Right lobe of liver (tissue), 6 donors: ENCODE data around the gene STAT6. TPM values are rescaled to one million over a fixed set of nuclear protein-coding genes. Genes with fewer than 3 reads are reported as not detected.
A peak's percentile ranks its signal among the peaks of the same experiment; 100 is the strongest.

Experiments used
- ATAC-seq, 4 donors: fragments of 200-7000 bp; cut with Tn5 transposase; one replicate each; pipeline ENCODE4 v1.9.1; 2020; ENCODE audit warnings: mild to moderate bottlenecking in 4 of 4, moderate library complexity in 4 of 4
- DNase-seq, 3 donors: peaks; one replicate each; pipeline ENCODE4 v3.0.0-alpha.2; 2020
- H3K27ac ChIP-seq, 3 donors: fragments of 200-600 bp; one replicate each; pipeline ENCODE4 v1.8.0; 2022
- H3K27me3 ChIP-seq, 2 donors: fragments of 200-600 bp; one replicate each; pipeline ENCODE4 v1.8.0; 2022
- H3K36me3 ChIP-seq, 4 donors: fragments of 200-600 bp; sonication (generic) in 1 of 4; one replicate each; pipeline versions ENCODE4 v1.5.1 to v1.8.0; 2017 to 2022; ENCODE audit warnings: control low read depth in 1 of 4
- H3K4me1 ChIP-seq, 4 donors: fragments of 200-600 bp; sonication (generic) in 1 of 4; one replicate each; pipeline versions ENCODE4 v1.5.1 to v1.8.0; 2017 to 2022; ENCODE audit warnings: control low read depth in 1 of 4
- H3K4me3 ChIP-seq, 3 donors: fragments of 200-600 bp; one replicate each; pipeline ENCODE4 v1.8.0; 2022
- H3K9me3 ChIP-seq, 4 donors: fragments of 200-600 bp; sonication (generic) in 1 of 4; one replicate each; pipeline versions ENCODE4 v1.5.1 to v1.8.0; 2017 to 2022; ENCODE audit warnings: control low read depth in 1 of 4
- CTCF ChIP-seq, 4 donors: fragments of 200-600 bp in 3 of 4; fragments of 450-650 bp in 1 of 4; IDR thresholded peaks; one replicate each; pipeline versions ENCODE4 v1.5.1 to v1.8.0; 2016 to 2022; ENCODE audit warnings: antibody characterized with exemption in 4 of 4, mild to moderate bottlenecking in 2 of 4
- POLR2A ChIP-seq: fragments of 450-650 bp; IDR thresholded peaks from one replicate; pipeline ENCODE4 v1.6.1; 2017; ENCODE audit warnings: antibody characterized with exemption, mild to moderate bottlenecking
- WGBS: methylation state at CpG from one replicate; pipeline ENCODE4 v1.1.6; 2018; ENCODE audit warnings: low coverage, low lambda C conversion rate; ENCODE audit not compliant: insufficient coverage; ENCODE audit errors: missing lambda C conversion rate; 5-methylcytosine and 5-hydroxymethylcytosine counted together
- intact Hi-C, 2 donors: fragments of 100-400 bp; cut with DNase I; formaldehyde crosslinking; loops; one replicate each; pipeline versions ENCODE4 v1.11.2 to v1.14.1; 2022
- total RNA-seq, 6 experiments: library from RNA; depleted of rRNA in 2 of 6; stranded (reverse); fragments of >200 nt in 2 of 6; fragmentation: NEBNext Ultra II Directional in 3 of 6; extraction: Animal tissue kit (Norgen Biotek cat#: 25700) in 3 of 6; gene quantifications; one replicate each; pipeline versions ENCODE4 v1.1.0 to v1.2.4, GENCODE V29; 2016 to 2023
- donor health status: DM: no; HTN: yes; CAD: no.
- donor health status: DM: no; HTN: no; CAD: no.
- donor health status: DM: no; HTN: no; CAD: no.
- donor health status: DM: no; HTN: yes; CAD: no.
- donor health status: DM: no; HTN: yes; CAD: no.

The STAT6 gene
- total RNA-seq, 6 experiments from 2014 or later, result 61.8 to 108 (median 94.7) TPM

DNA sequence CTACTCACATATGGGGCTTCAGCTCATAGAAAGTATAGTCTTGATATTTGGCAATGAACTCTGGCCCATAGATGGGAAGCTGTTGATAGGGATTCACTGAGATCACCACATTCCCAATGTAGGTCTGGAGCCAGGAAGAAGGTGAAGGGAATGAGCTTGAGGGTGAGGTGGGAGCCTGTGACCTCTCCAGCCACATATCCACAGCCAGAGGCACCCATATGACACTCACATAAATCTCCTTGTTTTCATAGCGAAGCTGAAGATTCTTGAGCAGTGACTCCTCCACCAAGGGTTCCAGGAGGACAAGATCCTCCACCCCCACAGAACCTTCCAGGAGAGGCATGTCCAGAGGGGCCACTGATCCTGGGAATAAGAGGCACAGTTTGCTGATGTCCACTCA, 63.2 kb downstream of the STAT6 start:
- no peak for ATAC-seq
- no peaks in the 10 kb centered on the region for H3K4me1 ChIP-seq
- H3K9me3 ChIP-seq, result no peaks in the 10 kb centered on the region
- H3K4me3 ChIP-seq, result no peak overlapping the region
- no peaks in the 10 kb centered on the region for H3K36me3 ChIP-seq
- DNase-seq, result no peak
- no peak overlapping the region for H3K27ac ChIP-seq
- no peak for TF ChIP-seq CTCF (IDR thresholded peaks at IDR 0.05)
- no peak for TF ChIP-seq POLR2A
- intact Hi-C loops, result no loop called here
- H3K27me3 ChIP-seq, result no peaks in the 10 kb centered on the region
- no CpG with 5 or more reads among the region's 1 CpG for WGBS

- H3K27me3 ChIP-seq, result no peaks in the 10 kb centered on the region
- ATAC-seq (peak; percentile 18 to 60 (median 41)), DNase-seq (no peak)
- H3K4me3 ChIP-seq, result no peak overlapping the region
- intact Hi-C loops, result no loop called here
- no peaks in the 10 kb centered on the region for H3K4me1 ChIP-seq
- 48% methylated on average over 3 of the region's 10 CpGs for WGBS
- TF ChIP-seq POLR2A, result no peak
- TF ChIP-seq CTCF (IDR thresholded peaks at IDR 0.05), result no peak
- H3K27ac ChIP-seq, result no peak overlapping the region
- no peaks in the 10 kb centered on the region for H3K36me3 ChIP-seq
- no peaks in the 10 kb centered on the region for H3K9me3 ChIP-seq
These were observed 63.9 kb downstream of the STAT6 start for GRCh38 chr12:57046947-57047890.

GRCh38 chr12:57046086-57046791, 64.9 kb downstream of the STAT6 start:
- Histone ChIP-seq H3K4me3 (no peak overlapping the region), H3K36me3 (no peaks in the 10 kb centered on the region), H3K27ac (no peak overlapping the region), H3K4me1 (no peaks in the 10 kb centered on the region), H3K9me3 (no peaks in the 10 kb centered on the region), H3K27me3 (no peaks in the 10 kb centered on the region)
- TF ChIP-seq CTCF (IDR thresholded peaks at IDR 0.05) (no peak), POLR2A (no peak)
- intact Hi-C loops, result no loop called here
- 50% methylated on average over 5 of the region's 6 CpGs for WGBS
- ATAC-seq (peak in 2 of 4 donors; percentile 23 to 27), DNase-seq (no peak)

Other genes starting within 250 kb of the STAT6 start
- gene SDR9C7, start 177.0 kb downstream of the STAT6 start, total RNA-seq, result not detected
- 100 to 1,000 TPM in 4 of 6 experiments, 10 to 100 TPM in 2; 84.6 to 481 (median 147) TPM for gene RDH16, start 153.8 kb downstream of the STAT6 start, total RNA-seq
- gene ZBTB39, start 104.8 kb downstream of the STAT6 start, total RNA-seq, result 1 to 10 TPM; 1.8 to 3.7 (median 3.3) TPM
- gene TAC3, start 94.8 kb downstream of the STAT6 start, total RNA-seq, result not detected
- 1 to 10 TPM in 1 of 6 experiments, under 1 TPM in 4, not detected in 1; 0.27 to 1.9 (median 0.68) TPM for gene MYO1A, start 61.2 kb downstream of the STAT6 start, total RNA-seq
- 1 to 10 TPM; 3.8 to 6.2 (median 4.8) TPM for gene NEMP1, start 32.6 kb downstream of the STAT6 start, total RNA-seq
- gene NAB2, start 22.2 kb downstream of the STAT6 start, total RNA-seq, result 10 to 100 TPM in 2 of 6 experiments, 1 to 10 TPM in 4; 6.1 to 13.1 (median 8.9) TPM
- gene LRP1, start 17.1 kb upstream of the STAT6 start, total RNA-seq, result 100 to 1,000 TPM; 268 to 387 (median 301) TPM
- not detected for gene LRP1-AS, start 36.3 kb upstream of the STAT6 start, total RNA-seq
- 1 to 10 TPM in 2 of 6 experiments, under 1 TPM in 1, not detected in 3; 0.87 to 1.5 (median 1.2) TPM for gene NXPH4, start 105.4 kb upstream of the STAT6 start, total RNA-seq
- gene SHMT2, start 118.3 kb upstream of the STAT6 start, total RNA-seq, result 100 to 1,000 TPM; 157 to 228 (median 194) TPM
- 1 to 10 TPM in 5 of 6 experiments, under 1 TPM in 1; 0.98 to 4.5 (median 1.8) TPM for gene STAC3, start 139.8 kb upstream of the STAT6 start, total RNA-seq